Activated naive CD4-positive, alpha-beta T cell treated with anti-CD3 and anti-CD28 coated beads, Interleukin-2, amount 50 U/mL, for 24 hours (primary cell): Measurements from ENCODE around the gene RGS16.
A peak's percentile ranks its signal among the peaks of the same experiment; 100 is the strongest.

Source experiments
- H3K27ac Mint-ChIP-seq: one replicate; pipeline ENCODE4 v1.8.0; 2021; ENCODE audit warnings: mild to moderate bottlenecking, mixed read lengths
- H3K27me3 Mint-ChIP-seq: one replicate; pipeline ENCODE4 v1.8.0; 2021; ENCODE audit warnings: mixed read lengths
- H3K36me3 Mint-ChIP-seq: one replicate; pipeline ENCODE4 v1.8.0; 2021; ENCODE audit warnings: mixed read lengths
- H3K4me1 Mint-ChIP-seq: one replicate; pipeline ENCODE4 v1.8.0; 2021; ENCODE audit warnings: mixed read lengths
- H3K4me3 Mint-ChIP-seq: one replicate; pipeline ENCODE4 v1.8.0; 2021; ENCODE audit warnings: mild to moderate bottlenecking, mixed read lengths
- H3K9me3 Mint-ChIP-seq: one replicate; pipeline ENCODE4 v1.8.0; 2021; ENCODE audit warnings: mixed read lengths

Gene RGS16

GRCh38 chr1:182621906-182622305 lies 17.7 kb upstream of the RGS16 start:
- Mint-ChIP-seq H3K36me3 (peaks cover 3% of the 10 kb centered on the region), H3K27ac (no peak overlapping the region), H3K9me3 (no peaks in the 10 kb centered on the region), H3K4me3 (no peak overlapping the region), H3K27me3 (no peaks in the 10 kb centered on the region), H3K4me1 (peaks cover 83% of the 10 kb centered on the region)

- Mint-ChIP-seq H3K27ac (peak overlapping the region; percentile 80), H3K9me3 (no peaks in the 10 kb centered on the region), H3K36me3 (peaks cover 3% of the 10 kb centered on the region), H3K4me1 (peaks cover 83% of the 10 kb centered on the region), H3K27me3 (no peaks in the 10 kb centered on the region), H3K4me3 (no peak overlapping the region)
Observed at GRCh38 chr1:182620924-182621585, 16.9 kb upstream of the RGS16 start.

GRCh38 chr1:182617734-182618351 lies 13.7 kb upstream of the RGS16 start:
- Mint-ChIP-seq H3K4me1 (peaks cover 71% of the 10 kb centered on the region), H3K36me3 (peaks cover 3% of the 10 kb centered on the region), H3K27me3 (peaks cover 7% of the 10 kb centered on the region), H3K4me3 (peak overlapping the region; percentile 83), H3K9me3 (no peaks in the 10 kb centered on the region), H3K27ac (no peak overlapping the region)

GRCh38 chr1:182617014-182617429 lies 12.8 kb upstream of the RGS16 start:
- Mint-ChIP-seq H3K36me3 (peaks cover 3% of the 10 kb centered on the region), H3K9me3 (no peaks in the 10 kb centered on the region), H3K4me1 (peaks cover 66% of the 10 kb centered on the region), H3K27me3 (peaks cover 8% of the 10 kb centered on the region), H3K4me3 (peak overlapping the region; percentile 83), H3K27ac (peak overlapping the region; percentile 60)

GRCh38 chr1:182616130-182617013 lies 12.2 kb upstream of the RGS16 start:
- no peaks in the 10 kb centered on the region for H3K9me3 Mint-ChIP-seq
- peaks cover 8% of the 10 kb centered on the region for H3K27me3 Mint-ChIP-seq
- H3K27ac Mint-ChIP-seq: peak overlapping the region; percentile 60
- peaks cover 3% of the 10 kb centered on the region for H3K36me3 Mint-ChIP-seq
- peak overlapping the region; percentile 83 for H3K4me3 Mint-ChIP-seq
- H3K4me1 Mint-ChIP-seq: peaks cover 61% of the 10 kb centered on the region

- Mint-ChIP-seq H3K4me1 (peaks cover 53% of the 10 kb centered on the region), H3K36me3 (no peaks in the 10 kb centered on the region), H3K27ac (peak overlapping the region; percentile 53), H3K4me3 (peak overlapping the region; percentile 83), H3K27me3 (peaks cover 12% of the 10 kb centered on the region), H3K9me3 (no peaks in the 10 kb centered on the region)
Observed at GRCh38 chr1:182615468-182616129, 11.4 kb upstream of the RGS16 start.

GRCh38 chr1:182614796-182615454 lies 10.7 kb upstream of the RGS16 start:
- peaks cover 12% of the 10 kb centered on the region for H3K27me3 Mint-ChIP-seq

GRCh38 chr1:182611787-182612186 lies 7.6 kb upstream of the RGS16 start:
- Mint-ChIP-seq H3K4me3 (no peak overlapping the region), H3K4me1 (peaks cover 31% of the 10 kb centered on the region), H3K27me3 (peaks cover 20% of the 10 kb centered on the region), H3K36me3 (no peaks in the 10 kb centered on the region), H3K9me3 (no peaks in the 10 kb centered on the region), H3K27ac (no peak overlapping the region)

More at GRCh38 chr1:182614796-182615454, 10.7 kb upstream of the RGS16 start:
- Mint-ChIP-seq H3K4me1 (peaks cover 51% of the 10 kb centered on the region), H3K36me3 (no peaks in the 10 kb centered on the region), H3K27ac (peak overlapping the region; percentile 53), H3K9me3 (no peaks in the 10 kb centered on the region), H3K4me3 (peak overlapping the region; percentile 83)

GRCh38 chr1:182611326-182611725 lies 7.1 kb upstream of the RGS16 start:
- Mint-ChIP-seq H3K27ac (no peak overlapping the region), H3K9me3 (no peaks in the 10 kb centered on the region), H3K36me3 (no peaks in the 10 kb centered on the region), H3K4me1 (peaks cover 26% of the 10 kb centered on the region), H3K4me3 (no peak overlapping the region), H3K27me3 (peaks cover 20% of the 10 kb centered on the region)

GRCh38 chr1:182610606-182611194 lies 6.5 kb upstream of the RGS16 start:
- H3K4me1 Mint-ChIP-seq: peaks cover 20% of the 10 kb centered on the region
- no peak overlapping the region for H3K27ac Mint-ChIP-seq

GRCh38 chr1:182608845-182609610 lies 4.8 kb upstream of the RGS16 start:
- Mint-ChIP-seq H3K27me3 (peaks cover 20% of the 10 kb centered on the region), H3K4me1 (peaks cover 19% of the 10 kb centered on the region), H3K27ac (no peak overlapping the region), H3K9me3 (no peaks in the 10 kb centered on the region), H3K36me3 (no peaks in the 10 kb centered on the region), H3K4me3 (no peak overlapping the region)

More at GRCh38 chr1:182610606-182611194, 6.5 kb upstream of the RGS16 start:
- Mint-ChIP-seq H3K9me3 (no peaks in the 10 kb centered on the region), H3K27me3 (peaks cover 20% of the 10 kb centered on the region), H3K36me3 (no peaks in the 10 kb centered on the region), H3K4me3 (no peak overlapping the region)

- Mint-ChIP-seq H3K9me3 (no peaks in the 10 kb centered on the region), H3K27ac (peak overlapping the region; percentile 56), H3K4me3 (no peak overlapping the region), H3K4me1 (peaks cover 11% of the 10 kb centered on the region), H3K36me3 (peaks cover 2% of the 10 kb centered on the region), H3K27me3 (peaks cover 14% of the 10 kb centered on the region)
Observed at GRCh38 chr1:182608236-182608635, 4.0 kb upstream of the RGS16 start.

GRCh38 chr1:182607566-182607965 lies 3.4 kb upstream of the RGS16 start:
- Mint-ChIP-seq H3K36me3 (peaks cover 4% of the 10 kb centered on the region), H3K27ac (no peak overlapping the region), H3K27me3 (peaks cover 12% of the 10 kb centered on the region), H3K4me3 (no peak overlapping the region), H3K4me1 (peaks cover 11% of the 10 kb centered on the region), H3K9me3 (no peaks in the 10 kb centered on the region)

- peaks cover 14% of the 10 kb centered on the region for H3K4me1 Mint-ChIP-seq
Observed at GRCh38 chr1:182603646-182604174, 479 bp downstream of the RGS16 start.

More at GRCh38 chr1:182603646-182604174, 479 bp downstream of the RGS16 start:
- Mint-ChIP-seq H3K4me3 (no peak overlapping the region), H3K9me3 (no peaks in the 10 kb centered on the region), H3K27ac (peak overlapping the region; percentile 37), H3K36me3 (peaks cover 6% of the 10 kb centered on the region), H3K27me3 (peaks cover 3% of the 10 kb centered on the region)
